GM12891 (cell line): ENCODE data around the gene SAV1.

ENCODE experiments used
- DNase-seq: peaks from one replicate; pipeline ENCODE4 v3.0.0; 2011; ENCODE audit warnings: low spot score; ENCODE audit not compliant: insufficient read length
- FAIRE-seq: peaks from 2 replicates; lab custom pipeline; 2011; peaks lifted over from hg19 to GRCh38; lab: Jason Lieb, UNC
- PAX5 ChIP-seq: IDR thresholded peaks from 2 replicates; pipeline ENCODE4 v1.6.1; 2011; ENCODE audit warnings: low read length, moderate library complexity, mild to moderate bottlenecking; ENCODE audit not compliant: insufficient read depth, severe bottlenecking
- POLR2A ChIP-seq: IDR thresholded peaks from 2 replicates; pipeline ENCODE4 v1.6.1; 2011; ENCODE audit warnings: low read depth, low read length, control low read depth
- POLR2AphosphoS5 ChIP-seq: IDR thresholded peaks from 2 replicates; pipeline ENCODE4 v1.6.1; 2011; ENCODE audit warnings: low read depth, low read length, control low read depth
- POU2F2 ChIP-seq: IDR thresholded peaks from 2 replicates; pipeline ENCODE4 v1.6.1; 2011; ENCODE audit warnings: low read depth, mild to moderate bottlenecking, control low read depth, low read length, moderate library complexity
- SPI1 ChIP-seq: IDR thresholded peaks from 2 replicates; pipeline ENCODE4 v1.6.1; 2011; ENCODE audit warnings: low read depth, low read length, control low read depth
- TAF1 ChIP-seq: IDR thresholded peaks from 2 replicates; pipeline ENCODE4 v1.6.1; 2011; ENCODE audit warnings: low read depth, low read length, control low read depth

The SAV1 gene

GRCh38 chr14:50607181-50607580 lies 60.9 kb downstream of the SAV1 start:
- FAIRE-seq (no peak), DNase-seq (no peak)
- no peak for TF ChIP-seq POU2F2

DNA sequence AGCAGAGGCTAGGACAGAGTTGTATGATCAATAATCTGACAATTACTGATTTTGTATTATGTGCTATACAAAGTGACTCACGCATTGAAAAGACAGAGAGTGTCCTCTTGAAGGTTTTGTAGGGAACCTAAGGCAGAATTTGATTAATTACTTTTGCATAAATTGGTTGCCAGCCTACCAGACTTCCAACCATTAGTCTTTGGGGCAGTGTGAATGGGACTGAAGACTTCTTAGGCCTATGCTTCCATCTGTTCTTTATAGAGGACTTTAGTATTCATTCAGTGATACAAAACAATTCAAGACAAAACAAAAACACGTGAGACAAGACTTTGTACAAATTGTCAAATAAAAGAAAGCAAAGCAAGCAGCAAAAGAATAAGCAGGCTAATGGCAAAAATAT lies 61.6 kb downstream of the SAV1 start:
- TF ChIP-seq TAF1 (no peak), POLR2A (no peak), SPI1 (no peak), POLR2AphosphoS5 (no peak), POU2F2 (no peak), PAX5 (no peak)
- DNase-seq (no peak), FAIRE-seq (no peak)

- TF ChIP-seq POU2F2 (no peak), POLR2AphosphoS5 (no peak), TAF1 (no peak), PAX5 (no peak), POLR2A (no peak), SPI1 (no peak)
- no peak for FAIRE-seq
- DNase-seq = no peak
Measured at GRCh38 chr14:50605766-50606165, 62.3 kb downstream of the SAV1 start.

DNA sequence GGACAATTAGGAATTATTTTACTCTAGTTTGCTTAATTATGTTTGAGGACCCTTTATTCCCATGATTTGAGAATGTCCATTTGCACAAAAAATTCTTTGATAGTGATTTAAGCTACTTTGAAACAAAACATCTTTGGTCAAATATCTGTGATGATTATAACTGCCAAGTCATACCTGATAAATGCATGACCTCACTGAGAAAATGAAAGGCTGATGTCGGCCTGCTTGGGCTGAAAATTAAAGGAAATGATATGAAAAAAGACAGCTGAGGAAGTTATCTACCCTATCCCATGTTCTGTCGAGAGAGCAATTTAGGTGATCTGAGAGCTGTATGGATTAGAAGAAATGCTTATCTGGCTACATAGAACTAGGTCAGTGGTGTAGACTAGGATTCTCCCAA lies 64.5 kb downstream of the SAV1 start:
- no peak for DNase-seq
- no peak for FAIRE-seq
- TF ChIP-seq TAF1 (no peak), POLR2AphosphoS5 (no peak), POLR2A (no peak), PAX5 (no peak), SPI1 (no peak), POU2F2 (no peak)

- FAIRE-seq (peak; percentile 47), DNase-seq (no peak)
- no peak for TF ChIP-seq PAX5
- no peak for TF ChIP-seq POLR2A
- TF ChIP-seq SPI1 = no peak
- no peak for TF ChIP-seq TAF1
- no peak for TF ChIP-seq POLR2AphosphoS5
Measured at GRCh38 chr14:50602035-50602434, 66.1 kb downstream of the SAV1 start.

- FAIRE-seq = no peak
- no peak for DNase-seq
- no peak for TF ChIP-seq POLR2A
- no peak for TF ChIP-seq PAX5
- TF ChIP-seq TAF1 = no peak
- no peak for TF ChIP-seq SPI1
- no peak for TF ChIP-seq POLR2AphosphoS5
- no peak for TF ChIP-seq POU2F2
Measured at GRCh38 chr14:50601394-50601793, 66.7 kb downstream of the SAV1 start.

GRCh38 chr14:50600849-50601248 lies 67.3 kb downstream of the SAV1 start:
- DNase-seq = no peak
- no peak for FAIRE-seq
- TF ChIP-seq POLR2A (no peak), SPI1 (no peak), TAF1 (no peak)

- TF ChIP-seq PAX5 (no peak), POLR2AphosphoS5 (no peak)
- FAIRE-seq (peak; percentile 57), DNase-seq (no peak)
Measured at GRCh38 chr14:50599700-50600444, 68.2 kb downstream of the SAV1 start.

DNA sequence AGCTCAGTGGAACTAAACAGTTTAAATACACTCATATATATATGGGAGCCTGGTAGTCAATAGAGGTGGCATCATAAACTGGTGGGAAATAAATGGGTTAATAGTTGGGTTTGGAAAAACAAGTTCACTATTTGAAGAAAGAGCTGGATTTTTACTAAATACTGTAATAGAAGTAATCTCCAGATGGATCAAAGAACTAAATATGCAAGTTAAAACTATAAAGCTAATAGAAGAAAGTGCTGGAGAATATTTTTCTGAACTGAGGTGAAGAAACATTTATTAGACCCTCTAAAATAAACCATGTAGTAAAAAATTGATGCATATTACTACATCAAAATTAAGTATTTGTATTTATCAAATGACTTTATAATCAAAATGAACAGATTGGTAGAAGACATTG lies 69.3 kb downstream of the SAV1 start:
- DNase-seq (no peak), FAIRE-seq (no peak)
- TF ChIP-seq POU2F2 = no peak
- no peak for TF ChIP-seq SPI1
- no peak for TF ChIP-seq TAF1
- TF ChIP-seq POLR2A = no peak
- no peak for TF ChIP-seq POLR2AphosphoS5
- TF ChIP-seq PAX5 = no peak

DNA sequence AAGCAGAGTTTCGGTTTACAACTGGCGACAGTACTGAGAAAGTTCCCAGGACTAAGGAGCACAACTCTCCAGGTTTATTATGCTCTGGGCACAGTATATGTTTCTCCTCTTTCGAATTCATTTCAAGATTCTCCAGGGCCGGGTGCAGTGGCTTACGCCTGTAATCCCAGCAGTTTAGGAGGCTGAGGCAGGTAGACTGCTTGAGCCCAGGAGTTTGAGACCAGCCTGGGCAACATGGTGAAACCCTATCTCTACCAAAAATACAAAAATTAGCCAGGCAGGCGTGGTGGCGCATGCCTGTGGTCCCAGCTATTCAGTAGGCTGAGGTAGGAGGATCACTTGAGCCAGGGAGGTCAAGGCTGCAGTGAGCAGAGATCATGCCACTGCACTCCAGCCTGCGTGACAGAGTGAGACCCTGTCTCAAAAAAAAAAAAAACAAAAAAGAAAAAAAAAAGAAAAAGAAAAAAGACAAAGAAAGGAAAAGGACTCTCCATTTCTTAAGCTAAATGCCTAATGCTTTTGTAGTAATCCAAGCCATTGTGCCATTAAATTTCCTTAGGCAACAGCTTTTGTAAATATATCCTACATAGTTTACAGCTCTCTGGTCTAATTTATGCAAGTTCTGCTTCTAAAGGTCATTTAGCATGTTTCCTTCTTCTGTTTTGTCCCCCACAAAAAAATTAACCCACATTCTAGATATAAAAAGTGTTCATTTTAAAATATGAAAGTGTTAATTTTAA lies 73.4 kb downstream of the SAV1 start:
- TF ChIP-seq POU2F2 (no peak), POLR2AphosphoS5 (no peak), TAF1 (no peak), PAX5 (no peak), SPI1 (no peak), POLR2A (no peak)
- no peak for DNase-seq
- no peak for FAIRE-seq
